Mesothelial cell of epicardium (in vitro differentiated cells): ENCODE data around the gene FZD4. TPM values are rescaled to one million over a fixed set of nuclear protein-coding genes. Genes with fewer than 3 reads are reported as not detected.
"Not testable (repeated sequence)": the region's sequence is repeated elsewhere in the genome, so short reads cannot be mapped to it uniquely, and the experiment has no call there.

Source experiments
- DNase-seq, 2 experiments: peaks; one replicate each; pipeline ENCODE4 v3.0.0; 2021; ENCODE audit warnings: low spot score in 2 of 2; ENCODE audit not compliant: unreplicated experiment in 2 of 2
- H3K27ac Mint-ChIP-seq: 2 replicates; pipeline ENCODE4 v1.8.0; 2021; ENCODE audit warnings: mixed read lengths
- H3K27me3 Mint-ChIP-seq: 2 replicates; pipeline ENCODE4 v1.8.0; 2021; ENCODE audit warnings: low read depth, mixed read lengths
- H3K36me3 Mint-ChIP-seq: 2 replicates; pipeline ENCODE4 v1.8.0; 2021; ENCODE audit warnings: mixed read lengths
- H3K4me1 Mint-ChIP-seq: 2 replicates; pipeline ENCODE4 v1.8.0; 2021; ENCODE audit warnings: mixed read lengths
- H3K4me3 Mint-ChIP-seq: 2 replicates; pipeline ENCODE4 v1.8.0; 2021; ENCODE audit warnings: mild to moderate bottlenecking, moderate library complexity, mixed read lengths
- H3K9me3 Mint-ChIP-seq: 2 replicates; pipeline ENCODE4 v1.8.0; 2021; ENCODE audit warnings: mixed read lengths
- CTCF ChIP-seq: fragments of 200-600 bp; sonication (generic); IDR thresholded peaks from one replicate; pipeline ENCODE4 v1.5.0; 2021; ENCODE audit warnings: antibody characterized with exemption; ENCODE audit not compliant: unreplicated experiment
- total RNA-seq: library from RNA; stranded (reverse); gene quantifications from 3 replicates; pipeline ENCODE4 v1.2.1, GENCODE V29; 2021

FZD4 gene
- total RNA-seq, 1 donor from 2014 or later = 20.7 TPM

GRCh38 chr11:86996953-86997570 lies 41.9 kb upstream of the FZD4 start:
- H3K27me3 Mint-ChIP-seq = no peaks in the 10 kb centered on the region
- TF ChIP-seq CTCF = no peak
- no peaks in the 10 kb centered on the region for H3K36me3 Mint-ChIP-seq
- DNase-seq = no peak
- no peak overlapping the region for H3K27ac Mint-ChIP-seq
- H3K4me1 Mint-ChIP-seq = peaks cover 14% of the 10 kb centered on the region
- H3K4me3 Mint-ChIP-seq = no peak overlapping the region
- no peaks in the 10 kb centered on the region for H3K9me3 Mint-ChIP-seq

- TF ChIP-seq CTCF = no peak
- Mint-ChIP-seq H3K4me3 (no peak overlapping the region), H3K27ac (no peak overlapping the region), H3K36me3 (no peaks in the 10 kb centered on the region), H3K4me1 (peaks cover 10% of the 10 kb centered on the region), H3K27me3 (no peaks in the 10 kb centered on the region), H3K9me3 (no peaks in the 10 kb centered on the region)
- no peak for DNase-seq
These were observed 37.8 kb upstream of the FZD4 start for GRCh38 chr11:86993031-86993430.

GRCh38 chr11:86992340-86992739 lies 37.1 kb upstream of the FZD4 start:
- not testable (repeated sequence) for H3K36me3 Mint-ChIP-seq

GRCh38 chr11:86991341-86991740 lies 36.1 kb upstream of the FZD4 start:
- Mint-ChIP-seq H3K4me3 (no peak overlapping the region), H3K27me3 (no peaks in the 10 kb centered on the region), H3K27ac (no peak overlapping the region), H3K36me3 (no peaks in the 10 kb centered on the region), H3K9me3 (no peaks in the 10 kb centered on the region), H3K4me1 (peaks cover 10% of the 10 kb centered on the region)
- no peak for DNase-seq
- no peak for TF ChIP-seq CTCF

More at GRCh38 chr11:86992340-86992739, 37.1 kb upstream of the FZD4 start:
- H3K27me3 Mint-ChIP-seq, H3K27ac Mint-ChIP-seq, DNase-seq, H3K9me3 Mint-ChIP-seq, H3K4me3 Mint-ChIP-seq: not testable (repeated sequence)
- H3K4me1 Mint-ChIP-seq = peaks cover 10% of the 10 kb centered on the region

GRCh38 chr11:86990515-86990914 lies 35.3 kb upstream of the FZD4 start:
- DNase-seq = no peak
- Mint-ChIP-seq H3K27ac (no peak overlapping the region), H3K4me1 (peaks cover 10% of the 10 kb centered on the region), H3K36me3 (no peaks in the 10 kb centered on the region), H3K4me3 (no peak overlapping the region), H3K27me3 (no peaks in the 10 kb centered on the region), H3K9me3 (no peaks in the 10 kb centered on the region)
- TF ChIP-seq CTCF = no peak

GRCh38 chr11:86990031-86990430 lies 34.8 kb upstream of the FZD4 start:
- DNase-seq = no peak
- no peak for TF ChIP-seq CTCF
- H3K27me3 Mint-ChIP-seq = no peaks in the 10 kb centered on the region
- no peaks in the 10 kb centered on the region for H3K9me3 Mint-ChIP-seq
- no peak overlapping the region for H3K4me3 Mint-ChIP-seq
- no peak overlapping the region for H3K27ac Mint-ChIP-seq
- peaks cover 10% of the 10 kb centered on the region for H3K4me1 Mint-ChIP-seq
- H3K36me3 Mint-ChIP-seq = no peaks in the 10 kb centered on the region
